ENCODE results near the gene THRB. TPM values are rescaled to one million over a fixed set of nuclear protein-coding genes. Genes with fewer than 3 reads are reported as not detected.

THRB gene
- total RNA-seq (2021) (4.5 to 5.8 TPM (median 4.8 TPM) in 3 replicates), Bru-seq, nascent RNA (percentile 55 among the genes with signal in this experiment)
- long read RNA-seq, experiment 1, partial matches to known transcripts: 2 of 15 reads
- long read RNA-seq, experiment 1, other reads (novel, unspliced or antisense): 13 of 15 reads
- long read RNA-seq, experiment 2, partial matches to known transcripts: 1 of 3 reads
- long read RNA-seq, experiment 2, other reads (novel, unspliced or antisense): 2 of 3 reads
- long read RNA-seq, experiment 3, partial matches to known transcripts: 0 of 2 reads
- long read RNA-seq, experiment 3, other reads (novel, unspliced or antisense): 2 of 2 reads

DNA sequence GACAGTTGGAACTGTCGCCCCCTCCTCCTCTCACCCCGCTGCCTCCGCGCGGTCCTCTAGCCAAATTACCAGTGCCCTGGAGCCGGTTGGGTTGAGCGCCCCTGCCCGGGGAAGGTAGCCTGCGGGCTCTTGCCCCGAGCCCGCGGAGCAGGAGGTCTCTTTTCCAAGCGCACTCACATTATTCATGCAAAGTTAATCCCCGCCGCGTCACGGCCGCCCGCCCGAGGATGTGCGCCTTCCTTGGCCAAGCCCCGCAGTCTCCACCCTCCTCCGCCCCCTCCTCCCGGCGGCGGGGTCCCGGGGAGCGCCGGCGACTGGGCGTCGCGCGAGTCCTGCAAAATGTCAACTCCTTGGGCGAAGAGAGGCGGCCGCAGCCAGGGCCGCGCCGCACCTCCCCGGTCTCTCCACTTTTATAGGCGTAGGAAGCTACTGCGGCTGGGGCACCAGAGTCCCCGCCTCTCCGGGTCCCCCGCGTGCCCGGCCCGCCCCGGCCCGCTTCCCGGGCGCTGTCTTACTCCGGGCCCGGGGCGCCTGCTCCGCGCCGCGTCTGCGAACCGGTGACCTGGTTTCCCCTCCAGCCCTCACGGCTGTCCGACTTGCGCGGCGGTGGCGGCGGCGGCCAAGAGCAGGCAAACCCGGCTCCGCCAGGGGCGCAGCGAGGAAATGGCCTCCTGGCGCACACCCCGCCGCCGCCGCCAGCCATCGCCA, at the start of gene THRB:
Gene THRB (minus strand): TSS at position 233 of the 708 bp plus-strand sequence.
- peaks cover 60% of the 10 kb centered on the region for H3K4me1 Mint-ChIP-seq
- H3K27me3 Mint-ChIP-seq (ENCODE audit: low read depth): peaks cover 50% of the 10 kb centered on the region
- H3K4me3 Mint-ChIP-seq: peak within 1 kb of the TSS; percentile 91
- peak; percentile 77 for DNase-seq (ENCODE audit: low spot score)
- no peaks in the 10 kb centered on the region for H3K9me3 Mint-ChIP-seq
- no peaks in the 10 kb centered on the region for H3K36me3 Mint-ChIP-seq
- ChIA-PET POLR2A (no interaction called here), CTCF (interaction anchor here (0.6 to 2.5 kb wide), 5 partner anchors 10 to 230 kb away, joined by 3 to 11 read pairs (median 4); no protein-coding TSS in a partner anchor)
- TF ChIP-seq SP1 (CRISPR knock-in tag; conservative IDR thresholded peaks at IDR 0.05) (peak; percentile 28; the same call in 1 of the 2 replicates), GABPB1 (CRISPR knock-in tag; IDR thresholded peaks at IDR 0.05) (0 out of 2 replicates have a peak, but pooled peaks have one; percentile 8), CREM (CRISPR knock-in tag; IDR thresholded peaks at IDR 0.05) (0 out of 2 replicates have a peak, but pooled peaks have one; percentile 8), TEAD4 (CRISPR knock-in tag; IDR thresholded peaks at IDR 0.05) (no peak), FOXP1 (CRISPR knock-in tag; IDR thresholded peaks at IDR 0.05; ENCODE audit: borderline replicate concordance) (no peak)
- TF ChIP-seq, protein P1, sequence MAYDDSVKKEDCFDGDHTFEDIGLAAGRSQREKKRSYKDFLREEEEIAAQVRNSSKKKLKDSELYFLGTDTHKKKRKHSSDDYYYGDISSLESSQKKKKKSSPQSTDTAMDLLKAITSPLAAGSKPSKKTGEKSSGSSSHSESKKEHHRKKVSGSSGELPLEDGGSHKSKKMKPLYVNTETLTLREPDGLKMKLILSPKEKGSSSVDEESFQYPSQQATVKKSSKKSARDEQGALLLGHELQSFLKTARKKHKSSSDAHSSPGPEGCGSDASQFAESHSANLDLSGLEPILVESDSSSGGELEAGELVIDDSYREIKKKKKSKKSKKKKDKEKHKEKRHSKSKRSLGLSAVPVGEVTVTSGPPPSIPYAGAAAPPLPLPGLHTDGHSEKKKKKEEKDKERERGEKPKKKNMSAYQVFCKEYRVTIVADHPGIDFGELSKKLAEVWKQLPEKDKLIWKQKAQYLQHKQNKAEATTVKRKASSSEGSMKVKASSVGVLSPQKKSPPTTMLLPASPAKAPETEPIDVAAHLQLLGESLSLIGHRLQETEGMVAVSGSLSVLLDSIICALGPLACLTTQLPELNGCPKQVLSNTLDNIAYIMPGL (CRISPR knock-in tag; IDR thresholded peaks at IDR 0.05): peak; percentile 20
- TF ChIP-seq, protein P2, sequence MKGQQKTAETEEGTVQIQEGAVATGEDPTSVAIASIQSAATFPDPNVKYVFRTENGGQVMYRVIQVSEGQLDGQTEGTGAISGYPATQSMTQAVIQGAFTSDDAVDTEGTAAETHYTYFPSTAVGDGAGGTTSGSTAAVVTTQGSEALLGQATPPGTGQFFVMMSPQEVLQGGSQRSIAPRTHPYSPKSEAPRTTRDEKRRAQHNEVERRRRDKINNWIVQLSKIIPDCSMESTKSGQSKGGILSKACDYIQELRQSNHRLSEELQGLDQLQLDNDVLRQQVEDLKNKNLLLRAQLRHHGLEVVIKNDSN (CRISPR knock-in tag; IDR thresholded peaks at IDR 0.05): no peak
- TF ChIP-seq, protein P3, sequence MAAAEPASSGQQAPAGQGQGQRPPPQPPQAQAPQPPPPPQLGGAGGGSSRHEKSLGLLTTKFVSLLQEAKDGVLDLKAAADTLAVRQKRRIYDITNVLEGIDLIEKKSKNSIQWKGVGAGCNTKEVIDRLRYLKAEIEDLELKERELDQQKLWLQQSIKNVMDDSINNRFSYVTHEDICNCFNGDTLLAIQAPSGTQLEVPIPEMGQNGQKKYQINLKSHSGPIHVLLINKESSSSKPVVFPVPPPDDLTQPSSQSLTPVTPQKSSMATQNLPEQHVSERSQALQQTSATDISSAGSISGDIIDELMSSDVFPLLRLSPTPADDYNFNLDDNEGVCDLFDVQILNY (CRISPR knock-in tag; IDR thresholded peaks at IDR 0.05): peak; percentile 49; the same call in 1 of the 2 replicates
- H3K27ac Mint-ChIP-seq: peak within 1 kb of the TSS; percentile 83; the same call in 1 of the 2 replicates
- peak; percentile 48 for ATAC-seq

DNA sequence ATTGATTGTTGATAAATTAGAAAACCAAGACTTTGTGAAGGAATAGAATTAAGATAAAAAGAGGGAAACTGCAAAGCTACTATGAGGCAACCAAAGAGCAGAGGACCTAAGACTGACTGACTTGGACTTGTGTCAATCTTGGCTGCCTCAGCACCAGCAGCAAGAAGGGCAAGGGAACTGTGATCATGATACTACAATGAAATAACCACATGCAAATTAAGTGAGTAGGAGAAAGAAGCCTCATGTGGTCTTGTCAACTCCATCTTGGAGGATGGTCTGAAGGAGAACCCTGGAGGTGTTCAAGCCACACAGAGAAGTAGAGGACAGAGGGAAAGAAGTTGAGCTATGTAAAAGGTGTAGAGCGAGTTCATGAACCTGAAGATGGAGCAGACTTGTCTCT, 47.3 kb upstream of the THRB start:
- Mint-ChIP-seq H3K4me3 (no peak overlapping the region), H3K27ac (no peak overlapping the region), H3K4me1 (no peaks in the 10 kb centered on the region), H3K9me3 (no peaks in the 10 kb centered on the region), H3K36me3 (no peaks in the 10 kb centered on the region), H3K27me3 (ENCODE audit: low read depth) (no peaks in the 10 kb centered on the region; the same call in 1 of the 2 replicates)
- DNase-seq (ENCODE audit: low spot score): no peak
- ChIA-PET CTCF (interaction anchor here (1.2 kb wide), 1 partner anchor 45 kb away, joined by 5 read pairs; no protein-coding TSS in a partner anchor), POLR2A (no interaction called here)
- no peak for ATAC-seq
- TF ChIP-seq ZNF219 (CRISPR knock-in tag; IDR thresholded peaks at IDR 0.05; ENCODE audit: borderline replicate concordance) (no peak), MXD4 (CRISPR knock-in tag; IDR thresholded peaks at IDR 0.05; ENCODE audit: borderline replicate concordance) (no peak), SMAD4 (CRISPR knock-in tag; IDR thresholded peaks at IDR 0.05) (no peak), CREB1 (CRISPR knock-in tag; IDR thresholded peaks at IDR 0.05) (no peak), JUN (CRISPR knock-in tag; IDR thresholded peaks at IDR 0.05) (no peak), GTF2I (CRISPR knock-in tag; conservative IDR thresholded peaks at IDR 0.05) (no peak), ZNF121 (CRISPR knock-in tag; IDR thresholded peaks at IDR 0.05) (no peak)
- TF ChIP-seq, protein P4, sequence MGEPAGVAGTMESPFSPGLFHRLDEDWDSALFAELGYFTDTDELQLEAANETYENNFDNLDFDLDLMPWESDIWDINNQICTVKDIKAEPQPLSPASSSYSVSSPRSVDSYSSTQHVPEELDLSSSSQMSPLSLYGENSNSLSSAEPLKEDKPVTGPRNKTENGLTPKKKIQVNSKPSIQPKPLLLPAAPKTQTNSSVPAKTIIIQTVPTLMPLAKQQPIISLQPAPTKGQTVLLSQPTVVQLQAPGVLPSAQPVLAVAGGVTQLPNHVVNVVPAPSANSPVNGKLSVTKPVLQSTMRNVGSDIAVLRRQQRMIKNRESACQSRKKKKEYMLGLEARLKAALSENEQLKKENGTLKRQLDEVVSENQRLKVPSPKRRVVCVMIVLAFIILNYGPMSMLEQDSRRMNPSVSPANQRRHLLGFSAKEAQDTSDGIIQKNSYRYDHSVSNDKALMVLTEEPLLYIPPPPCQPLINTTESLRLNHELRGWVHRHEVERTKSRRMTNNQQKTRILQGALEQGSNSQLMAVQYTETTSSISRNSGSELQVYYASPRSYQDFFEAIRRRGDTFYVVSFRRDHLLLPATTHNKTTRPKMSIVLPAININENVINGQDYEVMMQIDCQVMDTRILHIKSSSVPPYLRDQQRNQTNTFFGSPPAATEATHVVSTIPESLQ (CRISPR knock-in tag; IDR thresholded peaks at IDR 0.05): no peak
- TF ChIP-seq, protein P5, sequence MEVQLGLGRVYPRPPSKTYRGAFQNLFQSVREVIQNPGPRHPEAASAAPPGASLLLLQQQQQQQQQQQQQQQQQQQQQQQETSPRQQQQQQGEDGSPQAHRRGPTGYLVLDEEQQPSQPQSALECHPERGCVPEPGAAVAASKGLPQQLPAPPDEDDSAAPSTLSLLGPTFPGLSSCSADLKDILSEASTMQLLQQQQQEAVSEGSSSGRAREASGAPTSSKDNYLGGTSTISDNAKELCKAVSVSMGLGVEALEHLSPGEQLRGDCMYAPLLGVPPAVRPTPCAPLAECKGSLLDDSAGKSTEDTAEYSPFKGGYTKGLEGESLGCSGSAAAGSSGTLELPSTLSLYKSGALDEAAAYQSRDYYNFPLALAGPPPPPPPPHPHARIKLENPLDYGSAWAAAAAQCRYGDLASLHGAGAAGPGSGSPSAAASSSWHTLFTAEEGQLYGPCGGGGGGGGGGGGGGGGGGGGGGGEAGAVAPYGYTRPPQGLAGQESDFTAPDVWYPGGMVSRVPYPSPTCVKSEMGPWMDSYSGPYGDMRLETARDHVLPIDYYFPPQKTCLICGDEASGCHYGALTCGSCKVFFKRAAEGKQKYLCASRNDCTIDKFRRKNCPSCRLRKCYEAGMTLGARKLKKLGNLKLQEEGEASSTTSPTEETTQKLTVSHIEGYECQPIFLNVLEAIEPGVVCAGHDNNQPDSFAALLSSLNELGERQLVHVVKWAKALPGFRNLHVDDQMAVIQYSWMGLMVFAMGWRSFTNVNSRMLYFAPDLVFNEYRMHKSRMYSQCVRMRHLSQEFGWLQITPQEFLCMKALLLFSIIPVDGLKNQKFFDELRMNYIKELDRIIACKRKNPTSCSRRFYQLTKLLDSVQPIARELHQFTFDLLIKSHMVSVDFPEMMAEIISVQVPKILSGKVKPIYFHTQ (CRISPR knock-in tag; IDR thresholded peaks at IDR 0.05): no peak
- TF ChIP-seq, protein P6, sequence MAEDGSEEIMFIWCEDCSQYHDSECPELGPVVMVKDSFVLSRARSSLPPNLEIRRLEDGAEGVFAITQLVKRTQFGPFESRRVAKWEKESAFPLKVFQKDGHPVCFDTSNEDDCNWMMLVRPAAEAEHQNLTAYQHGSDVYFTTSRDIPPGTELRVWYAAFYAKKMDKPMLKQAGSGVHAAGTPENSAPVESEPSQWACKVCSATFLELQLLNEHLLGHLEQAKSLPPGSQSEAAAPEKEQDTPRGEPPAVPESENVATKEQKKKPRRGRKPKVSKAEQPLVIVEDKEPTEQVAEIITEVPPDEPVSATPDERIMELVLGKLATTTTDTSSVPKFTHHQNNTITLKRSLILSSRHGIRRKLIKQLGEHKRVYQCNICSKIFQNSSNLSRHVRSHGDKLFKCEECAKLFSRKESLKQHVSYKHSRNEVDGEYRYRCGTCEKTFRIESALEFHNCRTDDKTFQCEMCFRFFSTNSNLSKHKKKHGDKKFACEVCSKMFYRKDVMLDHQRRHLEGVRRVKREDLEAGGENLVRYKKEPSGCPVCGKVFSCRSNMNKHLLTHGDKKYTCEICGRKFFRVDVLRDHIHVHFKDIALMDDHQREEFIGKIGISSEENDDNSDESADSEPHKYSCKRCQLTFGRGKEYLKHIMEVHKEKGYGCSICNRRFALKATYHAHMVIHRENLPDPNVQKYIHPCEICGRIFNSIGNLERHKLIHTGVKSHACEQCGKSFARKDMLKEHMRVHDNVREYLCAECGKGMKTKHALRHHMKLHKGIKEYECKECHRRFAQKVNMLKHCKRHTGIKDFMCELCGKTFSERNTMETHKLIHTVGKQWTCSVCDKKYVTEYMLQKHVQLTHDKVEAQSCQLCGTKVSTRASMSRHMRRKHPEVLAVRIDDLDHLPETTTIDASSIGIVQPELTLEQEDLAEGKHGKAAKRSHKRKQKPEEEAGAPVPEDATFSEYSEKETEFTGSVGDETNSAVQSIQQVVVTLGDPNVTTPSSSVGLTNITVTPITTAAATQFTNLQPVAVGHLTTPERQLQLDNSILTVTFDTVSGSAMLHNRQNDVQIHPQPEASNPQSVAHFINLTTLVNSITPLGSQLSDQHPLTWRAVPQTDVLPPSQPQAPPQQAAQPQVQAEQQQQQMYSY (CRISPR knock-in tag; IDR thresholded peaks at IDR 0.05): no peak
- TF ChIP-seq, protein P7, sequence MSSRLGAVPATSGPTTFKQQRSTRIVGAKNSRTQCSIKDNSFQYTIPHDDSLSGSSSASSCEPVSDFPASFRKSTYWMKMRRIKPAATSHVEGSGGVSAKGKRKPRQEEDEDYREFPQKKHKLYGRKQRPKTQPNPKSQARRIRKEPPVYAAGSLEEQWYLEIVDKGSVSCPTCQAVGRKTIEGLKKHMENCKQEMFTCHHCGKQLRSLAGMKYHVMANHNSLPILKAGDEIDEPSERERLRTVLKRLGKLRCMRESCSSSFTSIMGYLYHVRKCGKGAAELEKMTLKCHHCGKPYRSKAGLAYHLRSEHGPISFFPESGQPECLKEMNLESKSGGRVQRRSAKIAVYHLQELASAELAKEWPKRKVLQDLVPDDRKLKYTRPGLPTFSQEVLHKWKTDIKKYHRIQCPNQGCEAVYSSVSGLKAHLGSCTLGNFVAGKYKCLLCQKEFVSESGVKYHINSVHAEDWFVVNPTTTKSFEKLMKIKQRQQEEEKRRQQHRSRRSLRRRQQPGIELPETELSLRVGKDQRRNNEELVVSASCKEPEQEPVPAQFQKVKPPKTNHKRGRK (CRISPR knock-in tag; IDR thresholded peaks at IDR 0.05; ENCODE audit: borderline replicate concordance): no peak
